ENCODE measurements around the gene BBIP1.

The BBIP1 gene

GRCh38 chr10:110859973-110860376 lies 59.0 kb downstream of the BBIP1 start:
- Mint-ChIP-seq H3K4me1 (peaks cover 90% of the 10 kb centered on the region), H3K27me3 (no peaks in the 10 kb centered on the region), H3K36me3 (peaks cover 6% of the 10 kb centered on the region), H3K9me3 (peaks cover 6% of the 10 kb centered on the region), H3K4me3 (no peak overlapping the region), H3K27ac (peak overlapping the region; percentile 95)
- CTCF ChIA-PET: interaction anchor here (1.0 to 3.5 kb wide), 4 partner anchors 13 to 57 kb away, joined by 3 to 16 read pairs (median 5); no protein-coding TSS in a partner anchor
- DNase-seq: no peak

- H3K9me3 Mint-ChIP-seq: peaks cover 7% of the 10 kb centered on the region
- H3K4me1 Mint-ChIP-seq: peaks cover 90% of the 10 kb centered on the region
- H3K27ac Mint-ChIP-seq: peak overlapping the region; percentile 95
- H3K36me3 Mint-ChIP-seq: peaks cover 7% of the 10 kb centered on the region
- H3K27me3 Mint-ChIP-seq: no peaks in the 10 kb centered on the region
- CTCF ChIA-PET: interaction anchor here (1.0 to 3.5 kb wide), 6 partner anchors 13 to 56 kb away, joined by 3 to 16 read pairs (median 4); no protein-coding TSS in a partner anchor
- H3K4me3 Mint-ChIP-seq: no peak overlapping the region
- no peak for DNase-seq
Measured at GRCh38 chr10:110859206-110859972, 59.6 kb downstream of the BBIP1 start.

- H3K36me3 Mint-ChIP-seq: peaks cover 2% of the 10 kb centered on the region
- peaks cover 90% of the 10 kb centered on the region for H3K4me1 Mint-ChIP-seq
- H3K9me3 Mint-ChIP-seq: peaks cover 7% of the 10 kb centered on the region
- no peak for DNase-seq
- H3K27me3 Mint-ChIP-seq: no peaks in the 10 kb centered on the region
- H3K27ac Mint-ChIP-seq: peak overlapping the region; percentile 95
- CTCF ChIA-PET: interaction anchor here (1.2 to 3.5 kb wide), 6 partner anchors 9 to 55 kb away, joined by 3 to 16 read pairs (median 4); no protein-coding TSS in a partner anchor
- H3K4me3 Mint-ChIP-seq: peak overlapping the region; percentile 6
Measured at GRCh38 chr10:110858297-110858934, 60.6 kb downstream of the BBIP1 start.

GRCh38 chr10:110857265-110858171 lies 61.5 kb downstream of the BBIP1 start:
- CTCF ChIA-PET: interaction anchor here (1.0 to 3.5 kb wide), 7 partner anchors 10 to 54 kb away, joined by 3 to 16 read pairs (median 4); partner anchors contain the start of gene PDCD4
- Mint-ChIP-seq H3K27me3 (no peaks in the 10 kb centered on the region), H3K4me1 (peaks cover 90% of the 10 kb centered on the region), H3K27ac (peak overlapping the region; percentile 95), H3K36me3 (peaks cover 1% of the 10 kb centered on the region), H3K4me3 (no peak overlapping the region), H3K9me3 (peaks cover 7% of the 10 kb centered on the region)
- DNase-seq: no peak

GRCh38 chr10:110853921-110854605 lies 64.9 kb downstream of the BBIP1 start:
- CTCF ChIA-PET: no interaction called here
- Mint-ChIP-seq H3K4me3 (no peak overlapping the region), H3K36me3 (peaks cover 1% of the 10 kb centered on the region)

GRCh38 chr10:110852947-110853346 lies 66.0 kb downstream of the BBIP1 start:
- no peaks in the 10 kb centered on the region for H3K27me3 Mint-ChIP-seq
- peaks cover 71% of the 10 kb centered on the region for H3K4me1 Mint-ChIP-seq
- H3K9me3 Mint-ChIP-seq: peaks cover 7% of the 10 kb centered on the region
- CTCF ChIA-PET: interaction anchor here (0.8 to 1.5 kb wide), 4 partner anchors 12 to 49 kb away, joined by 3 to 5 read pairs (median 4); no protein-coding TSS in a partner anchor
- no peak overlapping the region for H3K27ac Mint-ChIP-seq
- H3K4me3 Mint-ChIP-seq: no peak overlapping the region
- peaks cover 1% of the 10 kb centered on the region for H3K36me3 Mint-ChIP-seq
- DNase-seq: no peak

More at GRCh38 chr10:110853921-110854605, 64.9 kb downstream of the BBIP1 start:
- no peaks in the 10 kb centered on the region for H3K27me3 Mint-ChIP-seq
- no peak overlapping the region for H3K27ac Mint-ChIP-seq
- H3K9me3 Mint-ChIP-seq: peaks cover 7% of the 10 kb centered on the region
- H3K4me1 Mint-ChIP-seq: peaks cover 82% of the 10 kb centered on the region
- no peak for DNase-seq

- H3K27ac Mint-ChIP-seq: no peak overlapping the region
- peaks cover 1% of the 10 kb centered on the region for H3K36me3 Mint-ChIP-seq
- H3K4me1 Mint-ChIP-seq: peaks cover 65% of the 10 kb centered on the region
- no peak overlapping the region for H3K4me3 Mint-ChIP-seq
- CTCF ChIA-PET: interaction anchor here (0.8 to 1.5 kb wide), 4 partner anchors 12 to 49 kb away, joined by 3 to 5 read pairs (median 4); no protein-coding TSS in a partner anchor
- H3K27me3 Mint-ChIP-seq: peaks cover 4% of the 10 kb centered on the region
- DNase-seq: no peak
- H3K9me3 Mint-ChIP-seq: peaks cover 7% of the 10 kb centered on the region
Measured at GRCh38 chr10:110852255-110852896, 66.6 kb downstream of the BBIP1 start.

- H3K9me3 Mint-ChIP-seq: peaks cover 7% of the 10 kb centered on the region
- CTCF ChIA-PET: interaction anchor here (0.8 to 0.9 kb wide), 2 partner anchors 22 to 47 kb away, joined by 4 read pairs; no protein-coding TSS in a partner anchor
- H3K27me3 Mint-ChIP-seq: peaks cover 6% of the 10 kb centered on the region
- peak; percentile 49 for DNase-seq
- peaks cover 62% of the 10 kb centered on the region for H3K4me1 Mint-ChIP-seq
- H3K4me3 Mint-ChIP-seq: no peak overlapping the region
- H3K27ac Mint-ChIP-seq: peak overlapping the region; percentile 26
- peaks cover 1% of the 10 kb centered on the region for H3K36me3 Mint-ChIP-seq
Measured at GRCh38 chr10:110851020-110851612, 67.9 kb downstream of the BBIP1 start.

GRCh38 chr10:110850099-110850498 lies 68.9 kb downstream of the BBIP1 start:
- H3K9me3 Mint-ChIP-seq: peaks cover 2% of the 10 kb centered on the region
- DNase-seq: no peak
- H3K4me1 Mint-ChIP-seq: peaks cover 61% of the 10 kb centered on the region
- H3K4me3 Mint-ChIP-seq: no peak overlapping the region
- H3K27ac Mint-ChIP-seq: peak overlapping the region; percentile 24
- peaks cover 6% of the 10 kb centered on the region for H3K27me3 Mint-ChIP-seq
- H3K36me3 Mint-ChIP-seq: peaks cover 1% of the 10 kb centered on the region
- CTCF ChIA-PET: interaction anchor here (0.8 kb wide), 1 partner anchor 46 kb away, joined by 4 read pairs; no protein-coding TSS in a partner anchor

All from activated naive CD4-positive, alpha-beta T cell treated with anti-CD3 and anti-CD28 coated beads, Interleukin-2, amount 10 ng/mL, durations not matched to agents 7 days and 5 days (primary cell).